Endothelial cell of umbilical vein (primary cell): Measurements from ENCODE around the gene IER5. TPM values are rescaled to one million over a fixed set of nuclear protein-coding genes. Genes with fewer than 3 reads are reported as not detected.

Experiments
- BruUV-seq: library from RNA; stranded (reverse); fragments of 400-500 nt; replicated peaks from 2 replicates; lab custom pipeline; 2021; lab: Mats Ljungman, UMichigan
- CTCF ChIA-PET: fragments of 300-600, 350-600 bp; sonication (Branson Sonifier 250); formaldehyde crosslinking; loops from one replicate; lab custom pipeline; 2021; ENCODE audit warnings: antibody characterized with exemption, inconsistent platforms; lab: Charles Lee
- POLR2A ChIA-PET: fragments of 300-600, 350-600 bp; sonication (Branson Sonifier 250); formaldehyde crosslinking; loops from one replicate; lab custom pipeline; 2021; ENCODE audit warnings: antibody characterized with exemption, inconsistent platforms; lab: Charles Lee
- DNase-seq: peaks from one replicate; pipeline ENCODE4 v3.0.0-alpha.2; 2011; ENCODE audit warnings: low read depth, low spot score
- FAIRE-seq: peaks from 2 replicates; lab custom pipeline; 2011; peaks lifted over from hg19 to GRCh38; lab: Jason Lieb, UNC
- H2AFZ ChIP-seq: 2 replicates; pipeline ENCODE4 v1.6.0; 2012; ENCODE audit warnings: low read depth, low read length, control low read depth, inconsistent platforms
- H3K27ac ChIP-seq: 2 replicates; pipeline ENCODE4 v1.5.1; 2011; ENCODE audit warnings: low read depth, mild to moderate bottlenecking, control low read depth, low read length, moderate library complexity; ENCODE audit not compliant: insufficient read depth
- H3K27me3 ChIP-seq, 2 experiments: 2 replicates each; pipeline versions ENCODE4 v1.6.0 to v1.6.1; 2011; ENCODE audit warnings: low read length in 2 of 2, mixed read lengths in 1 of 2; ENCODE audit not compliant: control insufficient read depth in 2 of 2, insufficient read depth in 2 of 2
- H3K36me3 ChIP-seq, 2 experiments: 2 replicates in 1 of 2; 3 replicates in 1 of 2; pipeline ENCODE4 v1.5.1; 2011; ENCODE audit warnings: low read length in 2 of 2, mild to moderate bottlenecking in 1 of 2, moderate library complexity in 1 of 2; ENCODE audit not compliant: control insufficient read depth in 2 of 2, insufficient read depth in 2 of 2; ENCODE audit errors: extremely low read depth in 1 of 2
- H3K4me1 ChIP-seq: 3 replicates; pipeline ENCODE4 v1.5.1; 2011; ENCODE audit warnings: mild to moderate bottlenecking, low read length; ENCODE audit not compliant: control insufficient read depth, insufficient read depth; ENCODE audit errors: extremely low read depth
- H3K4me2 ChIP-seq: 2 replicates; pipeline ENCODE4 v1.6.1; 2011; ENCODE audit warnings: low read length, control low read depth, mixed read lengths; ENCODE audit not compliant: insufficient read depth
- H3K4me3 ChIP-seq, 3 experiments: fragments of 200-600 bp in 1 of 3; sonication (generic), shearing (Covaris generic) in 1 of 3; replicated peaks in 1 of 3; 2 replicates each; pipeline ENCODE4 v1.5.1; 2011 to 2016; ENCODE audit warnings: control low read depth in 3 of 3, low read length in 3 of 3, mild to moderate bottlenecking in 2 of 3, inconsistent platforms in 1 of 3, low read depth in 1 of 3, moderate library complexity in 1 of 3; ENCODE audit not compliant: insufficient read depth in 1 of 3
- H3K79me2 ChIP-seq: 2 replicates; pipeline ENCODE4 v1.6.0; 2012; ENCODE audit warnings: low read length, inconsistent platforms; ENCODE audit not compliant: control insufficient read depth, insufficient read depth
- H3K9ac ChIP-seq: replicated peaks from 2 replicates; pipeline ENCODE3; 2011; ENCODE audit warnings: low read length, control low read depth; ENCODE audit not compliant: insufficient read depth; ENCODE audit errors: extremely low read depth
- H3K9me1 ChIP-seq: replicated peaks from 3 replicates; pipeline ENCODE4 v1.6.0; 2011; ENCODE audit warnings: mild to moderate bottlenecking, low read length; ENCODE audit not compliant: control insufficient read depth, insufficient read depth; ENCODE audit errors: extremely low read depth
- H3K9me3 ChIP-seq: replicated peaks from 2 replicates; pipeline ENCODE4 v1.5.1; 2012; ENCODE audit warnings: low read length, inconsistent platforms; ENCODE audit not compliant: control insufficient read depth, insufficient read depth
- H4K20me1 ChIP-seq: replicated peaks from 2 replicates; pipeline ENCODE3; 2011; ENCODE audit warnings: mild to moderate bottlenecking, low read length; ENCODE audit not compliant: control insufficient read depth, insufficient read depth; ENCODE audit errors: extremely low read depth
- EZH2 ChIP-seq: IDR thresholded peaks from 2 replicates; pipeline ENCODE4 v1.6.1; 2012; ENCODE audit warnings: borderline replicate concordance, low read depth, mild to moderate bottlenecking, moderate library complexity, low read length, inconsistent platforms; ENCODE audit not compliant: severe bottlenecking
- FOS ChIP-seq: IDR thresholded peaks from 2 replicates; pipeline ENCODE4 v1.6.1; 2011; ENCODE audit warnings: mild to moderate bottlenecking, low read length, moderate library complexity, borderline replicate concordance; ENCODE audit not compliant: insufficient read depth
- GATA2 ChIP-seq: IDR thresholded peaks from 2 replicates; pipeline ENCODE4 v1.7.0; 2011; ENCODE audit warnings: low read depth, mild to moderate bottlenecking, moderate library complexity, mixed read lengths, low read length; ENCODE audit not compliant: insufficient read length, insufficient read depth
- MAX ChIP-seq: IDR thresholded peaks from 2 replicates; pipeline ENCODE4 v1.6.1; 2011; ENCODE audit not compliant: insufficient read depth, insufficient read length
- MYC ChIP-seq: IDR thresholded peaks from one replicate; pipeline ENCODE4 v1.6.1; 2011; ENCODE audit warnings: mild to moderate bottlenecking, low read depth, low read length
- POLR2A ChIP-seq: IDR thresholded peaks from 2 replicates; pipeline ENCODE4 v1.6.1; 2012; ENCODE audit warnings: low read depth, mild to moderate bottlenecking, control low read depth, low read length
- POLR2AphosphoS5 ChIP-seq: IDR thresholded peaks from 2 replicates; pipeline ENCODE4 v1.6.1; 2012; ENCODE audit warnings: low read depth, mild to moderate bottlenecking, control low read depth, low read length, moderate library complexity; ENCODE audit not compliant: insufficient read depth
- dilution Hi-C: fragments of 300-500 bp; cut with MboI; formaldehyde crosslinking; loops from one replicate; pipeline ENCODE4 v1.15.0; 2019; ENCODE audit warnings: low sequenced_read_pairs; ENCODE audit not compliant: extremely low pct_ligation_motif_present
- intact Hi-C: fragments of 100-400 bp; cut with micrococcal nuclease; formaldehyde crosslinking; loops from one replicate; pipeline ENCODE4 v1.10.0; 2022
- polyA plus RNA-seq, 4 experiments: library from polyadenylated mRNA; depleted of rRNA in 3 of 4; stranded (reverse) in 3 of 4; unstranded in 1 of 4; fragments of >200 nt; gene quantifications; 2 replicates each; pipeline versions ENCODE4 v1.2.1 to v1.2.3, GENCODE V29; 2011 to 2012; ENCODE audit warnings: missing spikeins in 1 of 4
- total RNA-seq: library from RNA; stranded (reverse); gene quantifications from 2 replicates; pipeline ENCODE4 v1.2.3, GENCODE V29; 2021

Gene IER5
- total and polyA plus RNA-seq, 2 donors (not counting 3 experiments of a cell fraction or from before 2014, with no cell fraction given): 6.6 to 14.4 TPM

GRCh38 chr1:181104042-181104789 is 15.7 kb downstream of the IER5 start:
- Histone ChIP-seq H3K79me2 (no peaks in the 10 kb centered on the region), H4K20me1 (no peaks in the 10 kb centered on the region), H3K27me3 (no peaks in the 10 kb centered on the region), H3K4me3 (peak overlapping the region; percentile 44 to 63 (median 46)), H3K9me1 (no peaks in the 10 kb centered on the region), H3K36me3 (no peaks in the 10 kb centered on the region), H3K9me3 (no peaks in the 10 kb centered on the region), H2AFZ (peak overlapping the region; percentile 26), H3K4me1 (peaks cover 70% of the 10 kb centered on the region), H3K4me2 (peak overlapping the region; percentile 53), H3K9ac (peak overlapping the region; percentile 92), H3K27ac (peak overlapping the region; percentile 90)
- FAIRE-seq: peak; percentile 15
- TF ChIP-seq GATA2: no peak
- no peak for TF ChIP-seq POLR2AphosphoS5
- TF ChIP-seq POLR2A: no peak
- TF ChIP-seq EZH2: no peak
- no peak for TF ChIP-seq MAX
- no peak for TF ChIP-seq FOS
- TF ChIP-seq MYC: no peak
- no peak for DNase-seq
- intact Hi-C loops: loop anchor here (2.0 to 5.0 kb wide), 2 partner anchors 39 to 602 kb away; partner anchors contain the start of gene ACBD6
- dilution Hi-C loops: no loop called here
- POLR2A ChIA-PET: interaction anchor here (1.2 to 5.8 kb wide), 5 partner anchors 8 to 81 kb away, joined by 3 to 114 read pairs (median 8); partner anchors contain the start of genes IER5 and STX6
- CTCF ChIA-PET: interaction anchor here (0.9 to 4.8 kb wide), 13 partner anchors 8 to 222 kb away, joined by 3 to 43 read pairs (median 4); no protein-coding TSS in a partner anchor
- no TSS peak for BruUV-seq
